GM19043 (cell line): ENCODE measurements around the gene CKS1B.

Experiments used
- ATAC-seq: cut with Tn5 transposase; IDR thresholded peaks from one replicate; pipeline ENCODE4 v1.9.1; 2021; ENCODE audit warnings: low read depth; ENCODE audit not compliant: unreplicated experiment

Gene CKS1B

DNA sequence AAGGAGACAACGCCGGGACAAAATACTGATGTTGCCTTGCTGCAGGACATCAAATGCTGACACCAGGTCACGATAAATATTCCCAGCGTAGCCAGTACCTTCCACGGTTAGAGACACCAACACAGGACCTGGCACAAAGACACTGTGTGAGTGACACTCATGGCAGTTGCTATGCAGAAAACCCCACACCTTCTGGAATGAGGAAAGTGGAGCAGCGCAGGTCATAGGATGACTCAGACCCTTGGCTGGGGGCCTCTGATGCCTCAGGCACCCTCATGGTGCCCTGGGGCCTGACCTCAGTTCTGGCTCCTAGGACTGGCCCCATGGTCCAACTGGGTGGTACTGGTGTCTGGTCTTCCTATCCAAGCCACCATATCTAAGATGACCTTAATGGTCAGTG is 52.1 kb downstream of the CKS1B start:
- ATAC-seq = no peak
